ENCODE results near the gene DGLUCY.
"Not testable (repeated sequence)": the region's sequence is repeated elsewhere in the genome, so short reads cannot be mapped to it uniquely, and the experiment has no call there.

The DGLUCY gene

GRCh38 chr14:91108941-91109611 lies 4.8 kb upstream of the DGLUCY start:
- DNase-seq (ENCODE audit: low read depth in 2 of 2), result no peak

- DNase-seq (ENCODE audit: low read depth in 2 of 2), result no peak
These were observed 2.4 kb upstream of the DGLUCY start for GRCh38 chr14:91111443-91111842.

GRCh38 chr14:91112194-91112593 lies 1.7 kb upstream of the DGLUCY start:
- DNase-seq (ENCODE audit: low read depth in 2 of 2), result no peak

GRCh38 chr14:91114079-91115065 lies 499 bp downstream of the DGLUCY start:
- DNase-seq (ENCODE audit: low read depth in 2 of 2), result peak; percentile 35 to 45

GRCh38 chr14:91115986-91116770 lies 2.3 kb downstream of the DGLUCY start:
- no peak for DNase-seq (ENCODE audit: low read depth in 2 of 2)

GRCh38 chr14:91116913-91117588 lies 3.2 kb downstream of the DGLUCY start:
- DNase-seq (ENCODE audit: low read depth in 2 of 2), result no peak

- no peak for DNase-seq (ENCODE audit: low read depth in 2 of 2)
These were observed 4.1 kb downstream of the DGLUCY start for GRCh38 chr14:91117960-91118359.

GRCh38 chr14:91118511-91119068 lies 4.7 kb downstream of the DGLUCY start:
- DNase-seq (ENCODE audit: low read depth in 2 of 2), result no peak

GRCh38 chr14:91119556-91120311 lies 5.9 kb downstream of the DGLUCY start:
- no peak for DNase-seq (ENCODE audit: low read depth in 2 of 2)

GRCh38 chr14:91123201-91123600 lies 9.3 kb downstream of the DGLUCY start:
- DNase-seq (ENCODE audit: low read depth in 2 of 2), result no peak

- DNase-seq (ENCODE audit: low read depth in 2 of 2), result not testable (repeated sequence)
These were observed 10.8 kb downstream of the DGLUCY start for GRCh38 chr14:91124406-91125270.

- DNase-seq (ENCODE audit: low read depth in 2 of 2), result no peak
These were observed 11.4 kb downstream of the DGLUCY start for GRCh38 chr14:91125271-91125660.

GRCh38 chr14:91125801-91126200 lies 11.9 kb downstream of the DGLUCY start:
- no peak for DNase-seq (ENCODE audit: low read depth in 2 of 2)

GRCh38 chr14:91126761-91127160 lies 12.9 kb downstream of the DGLUCY start:
- DNase-seq (ENCODE audit: low read depth in 2 of 2), result no peak

- DNase-seq (ENCODE audit: low read depth in 2 of 2), result no peak
These were observed 13.5 kb downstream of the DGLUCY start for GRCh38 chr14:91127401-91127801.

- DNase-seq (ENCODE audit: low read depth in 2 of 2), result no peak
These were observed 14.1 kb downstream of the DGLUCY start for GRCh38 chr14:91127924-91128323.

- no peak for DNase-seq (ENCODE audit: low read depth in 2 of 2)
These were observed 14.8 kb downstream of the DGLUCY start for GRCh38 chr14:91128699-91129098.

GRCh38 chr14:91129261-91129660 lies 15.4 kb downstream of the DGLUCY start:
- DNase-seq (ENCODE audit: low read depth in 2 of 2), result no peak

- DNase-seq (ENCODE audit: low read depth in 2 of 2), result no peak
These were observed 21.2 kb downstream of the DGLUCY start for GRCh38 chr14:91135039-91135438.
